HL-60/S4 treated with retinoic acid at 250 ng/mL for 4 days and 3 days (cell line): ENCODE measurements around the gene HMGN3.

Source experiments
- in situ Hi-C: fragments of 300-500 bp; cut with MboI; formaldehyde crosslinking; loops from 2 replicates; pipeline ENCODE4 v1.7.0; 2022; ENCODE audit warnings: low sequenced_read_pairs

Gene HMGN3

GRCh38 chr6:79233611-79234149, 802 bp downstream of the HMGN3 start:
- in situ Hi-C loops = no loop called here

GRCh38 chr6:79232696-79233462, 1.6 kb downstream of the HMGN3 start:
- in situ Hi-C loops = no loop called here

GRCh38 chr6:79231666-79232065, 2.8 kb downstream of the HMGN3 start:
- in situ Hi-C loops = no loop called here

GRCh38 chr6:79231101-79231500, 3.4 kb downstream of the HMGN3 start:
- in situ Hi-C loops = no loop called here

GRCh38 chr6:79230149-79230548, 4.3 kb downstream of the HMGN3 start:
- in situ Hi-C loops = no loop called here

- in situ Hi-C loops = no loop called here
Observed at GRCh38 chr6:79227445-79227844, 7.0 kb downstream of the HMGN3 start.

- in situ Hi-C loops = no loop called here
Observed at GRCh38 chr6:79226660-79227059, 7.8 kb downstream of the HMGN3 start.

- in situ Hi-C loops = no loop called here
Observed at GRCh38 chr6:79225717-79226599, 8.5 kb downstream of the HMGN3 start.

GRCh38 chr6:79223611-79224404, 10.7 kb downstream of the HMGN3 start:
- in situ Hi-C loops = no loop called here

GRCh38 chr6:79215213-79215824, 19.2 kb downstream of the HMGN3 start:
- in situ Hi-C loops = no loop called here

- in situ Hi-C loops = no loop called here
Observed at GRCh38 chr6:79212859-79213258, 21.6 kb downstream of the HMGN3 start.

GRCh38 chr6:79208816-79209215, 25.7 kb downstream of the HMGN3 start:
- in situ Hi-C loops = no loop called here

- in situ Hi-C loops = no loop called here
Observed at GRCh38 chr6:79203753-79204253, 30.7 kb downstream of the HMGN3 start.

- in situ Hi-C loops = no loop called here
Observed at GRCh38 chr6:79202556-79202955, 31.9 kb downstream of the HMGN3 start.

GRCh38 chr6:79201983-79202382, 32.5 kb downstream of the HMGN3 start:
- in situ Hi-C loops = no loop called here

- in situ Hi-C loops = no loop called here
Observed at GRCh38 chr6:79201143-79201542, 33.3 kb downstream of the HMGN3 start.

- in situ Hi-C loops = no loop called here
Observed at GRCh38 chr6:79196912-79197311, 37.6 kb downstream of the HMGN3 start.

- in situ Hi-C loops = no loop called here
Observed at GRCh38 chr6:79193971-79194370, 40.5 kb downstream of the HMGN3 start.

- in situ Hi-C loops = no loop called here
Observed at GRCh38 chr6:79189760-79190350, 44.6 kb downstream of the HMGN3 start.

- in situ Hi-C loops = no loop called here
Observed at GRCh38 chr6:79188885-79189480, 45.5 kb downstream of the HMGN3 start.
